ENCODE data around the gene CDH19. TPM values are rescaled to one million over a fixed set of nuclear protein-coding genes. Genes with fewer than 3 reads are reported as not detected.
"Not testable (repeated sequence)": the region's sequence is repeated elsewhere in the genome, so short reads cannot be mapped to it uniquely, and the experiment has no call there.

CDH19 gene
- total and polyA plus RNA-seq, 7 experiments from 2014 or later: not detected

DNA sequence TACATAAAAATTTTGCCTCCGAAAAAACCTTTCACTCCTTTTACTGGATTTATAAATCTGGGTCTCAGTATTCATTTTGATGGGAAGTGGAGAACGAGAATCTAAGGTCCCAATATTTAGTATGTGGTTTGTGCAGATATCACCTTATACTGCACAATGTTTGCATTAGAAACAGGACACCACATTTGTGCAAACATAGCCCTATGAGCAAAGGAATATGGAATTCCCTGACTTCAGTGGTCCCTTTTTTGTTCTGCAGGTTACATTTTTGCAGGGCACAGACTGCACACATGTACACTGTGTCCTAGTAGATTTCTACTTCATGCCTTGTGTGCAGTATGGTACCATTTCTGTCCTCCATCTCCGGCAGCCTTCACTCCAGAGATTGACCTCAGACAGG is 130.0 kb downstream of the CDH19 start:
- DNase-seq (no peak), ATAC-seq (no peak)
- Histone ChIP-seq H3K4me1 (ENCODE audit: control insufficient read depth in 2 of 2, insufficient read depth in 2 of 2, low read length in 2 of 2) (no peaks in the 10 kb centered on the region), H3K4me3 (ENCODE audit: low read length) (no peak overlapping the region), H3K27me3 (ENCODE audit: control insufficient read depth in 2 of 2, insufficient read depth in 2 of 2, low read length in 2 of 2) (no peaks in the 10 kb centered on the region), H3K36me3 (ENCODE audit: control insufficient read depth in 2 of 3, insufficient read depth in 3 of 3, low read length in 3 of 3) (no peaks in the 10 kb centered on the region), H3K9me3 (ENCODE audit: control insufficient read depth in 2 of 3, low read length in 3 of 3) (no peaks in the 10 kb centered on the region), H3K27ac (ENCODE audit: low read depth, low read length) (no peak overlapping the region)
- intact Hi-C loops (cut with micrococcal nuclease): no loop called here
- H3K27me3 Mint-ChIP-seq: no peaks in the 10 kb centered on the region
- H3K27ac Mint-ChIP-seq: no peak overlapping the region
- H3K36me3 Mint-ChIP-seq: no peaks in the 10 kb centered on the region
- ChIA-PET CTCF (no interaction called here), POLR2A (no interaction called here)
- H3K4me3 Mint-ChIP-seq: no peak overlapping the region
- peaks cover 0 to 5% (median under 1%) of the 10 kb centered on the region in 11 donors for H3K9me3 Mint-ChIP-seq
- no peaks in the 10 kb centered on the region for H3K4me1 Mint-ChIP-seq

DNA sequence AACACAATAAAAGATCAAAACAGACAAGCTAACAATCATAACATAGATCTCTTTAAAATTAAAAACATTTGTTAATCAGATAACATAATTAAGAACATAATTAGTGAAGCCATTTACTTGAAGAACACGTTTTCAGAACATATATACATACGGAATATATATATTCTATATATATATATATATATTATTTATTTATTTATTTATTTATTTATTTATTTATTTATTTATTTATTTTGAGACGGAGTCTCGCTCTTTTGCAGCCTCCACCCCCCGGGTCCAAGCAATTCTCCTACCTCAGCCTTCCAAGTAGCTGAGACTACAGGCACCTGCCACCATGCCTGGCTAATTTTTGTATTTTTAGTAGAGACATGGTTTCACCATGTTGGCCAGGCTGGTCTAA is 137.7 kb downstream of the CDH19 start:
- peaks cover 0 to 13% (median 2%) of the 10 kb centered on the region in 11 donors for H3K9me3 Mint-ChIP-seq
- H3K27me3 Mint-ChIP-seq; DNase-seq; POLR2A ChIA-PET; H3K36me3 Mint-ChIP-seq; H3K4me3 ChIP-seq (ENCODE audit: low read length); H3K27me3 ChIP-seq (ENCODE audit: control insufficient read depth in 2 of 2, insufficient read depth in 2 of 2, low read length in 2 of 2); H3K36me3 ChIP-seq (ENCODE audit: control insufficient read depth in 2 of 3, insufficient read depth in 3 of 3, low read length in 3 of 3); H3K9me3 ChIP-seq (ENCODE audit: control insufficient read depth in 2 of 3, low read length in 3 of 3); intact Hi-C loops (cut with micrococcal nuclease); H3K4me3 Mint-ChIP-seq; H3K4me1 Mint-ChIP-seq; ATAC-seq; H3K27ac ChIP-seq (ENCODE audit: low read depth, low read length); CTCF ChIA-PET; H3K4me1 ChIP-seq (ENCODE audit: control insufficient read depth in 2 of 2, insufficient read depth in 2 of 2, low read length in 2 of 2); H3K27ac Mint-ChIP-seq: not testable (repeated sequence)

DNA sequence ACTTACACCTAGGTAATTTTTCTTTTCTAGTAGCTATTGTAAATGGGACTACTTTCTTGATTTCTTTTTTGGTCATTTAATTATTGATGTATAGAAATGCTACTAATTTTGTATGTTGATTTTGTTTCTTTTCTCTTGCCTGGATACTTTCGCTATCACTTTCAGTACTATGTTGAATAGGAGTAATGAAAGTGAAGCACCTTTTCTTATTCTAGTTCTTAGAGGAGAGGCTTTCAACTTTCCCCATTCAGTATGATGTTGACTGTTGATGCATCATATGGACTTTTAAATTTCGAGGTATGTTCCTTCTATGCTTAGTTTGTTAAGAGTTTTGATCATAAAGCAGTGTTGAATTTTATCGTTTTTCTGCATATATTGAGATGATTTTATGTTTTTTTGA is 142.5 kb downstream of the CDH19 start:
- Histone ChIP-seq H3K27ac (ENCODE audit: low read depth, low read length) (no peak overlapping the region), H3K27me3 (ENCODE audit: control insufficient read depth in 2 of 2, insufficient read depth in 2 of 2, low read length in 2 of 2) (no peaks in the 10 kb centered on the region), H3K9me3 (ENCODE audit: control insufficient read depth in 2 of 3, low read length in 3 of 3) (no peaks in the 10 kb centered on the region), H3K4me1 (ENCODE audit: control insufficient read depth in 2 of 2, insufficient read depth in 2 of 2, low read length in 2 of 2) (no peaks in the 10 kb centered on the region), H3K36me3 (ENCODE audit: control insufficient read depth in 2 of 3, insufficient read depth in 3 of 3, low read length in 3 of 3) (no peaks in the 10 kb centered on the region), H3K4me3 (ENCODE audit: low read length) (no peak overlapping the region)
- Mint-ChIP-seq H3K27me3 (no peaks in the 10 kb centered on the region), H3K36me3 (no peaks in the 10 kb centered on the region), H3K27ac (no peak overlapping the region), H3K4me3 (no peak overlapping the region), H3K9me3 (peaks cover 0 to 20% (median 2%) of the 10 kb centered on the region in 11 donors), H3K4me1 (no peaks in the 10 kb centered on the region)
- no peak for DNase-seq
- ATAC-seq: no peak
- intact Hi-C loops (cut with micrococcal nuclease): no loop called here
- CTCF ChIA-PET: no interaction called here
- POLR2A ChIA-PET: no interaction called here

DNA sequence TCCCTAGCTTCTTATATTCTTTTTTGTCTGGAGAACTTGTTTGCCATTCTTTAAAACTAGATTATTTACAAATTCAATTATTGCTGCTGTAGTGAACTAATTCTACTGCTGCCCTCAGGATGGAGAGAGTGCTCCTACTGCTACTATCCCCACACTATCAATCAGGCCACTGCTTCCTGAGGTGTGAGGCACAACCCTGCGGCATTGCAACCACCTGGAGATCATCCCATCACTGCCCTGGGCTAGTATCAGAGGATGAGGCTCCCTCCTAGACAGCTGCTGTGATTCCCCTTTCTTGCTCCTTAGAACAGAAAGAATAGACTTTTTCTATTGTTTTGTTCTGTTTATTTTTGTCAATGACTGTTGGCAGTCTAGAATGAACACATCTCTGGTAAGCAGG is 146.6 kb downstream of the CDH19 start:
- ATAC-seq: no peak
- CTCF ChIA-PET: no interaction called here

More for the DNA sequence above, 146.6 kb downstream of the CDH19 start:
- no peak for DNase-seq
- H3K27me3 Mint-ChIP-seq: no peaks in the 10 kb centered on the region
- no peaks in the 10 kb centered on the region for H3K9me3 ChIP-seq (ENCODE audit: control insufficient read depth in 2 of 3, low read length in 3 of 3)
- H3K36me3 ChIP-seq (ENCODE audit: control insufficient read depth in 2 of 3, insufficient read depth in 3 of 3, low read length in 3 of 3): no peaks in the 10 kb centered on the region
- H3K27ac Mint-ChIP-seq: no peak overlapping the region
- H3K4me1 Mint-ChIP-seq: no peaks in the 10 kb centered on the region
- no peaks in the 10 kb centered on the region for H3K36me3 Mint-ChIP-seq
- no peaks in the 10 kb centered on the region for H3K4me1 ChIP-seq (ENCODE audit: control insufficient read depth in 2 of 2, insufficient read depth in 2 of 2, low read length in 2 of 2)
- POLR2A ChIA-PET: no interaction called here
- H3K27ac ChIP-seq (ENCODE audit: low read depth, low read length): no peak overlapping the region
- no peak overlapping the region for H3K4me3 ChIP-seq (ENCODE audit: low read length)
- H3K9me3 Mint-ChIP-seq: peaks cover 0 to 33% (median 8%) of the 10 kb centered on the region in 11 donors
- intact Hi-C loops (cut with micrococcal nuclease): no loop called here
- no peaks in the 10 kb centered on the region for H3K27me3 ChIP-seq (ENCODE audit: control insufficient read depth in 2 of 2, insufficient read depth in 2 of 2, low read length in 2 of 2)
- H3K4me3 Mint-ChIP-seq: no peak overlapping the region

All from naive thymus-derived CD4-positive, alpha-beta T cell (primary cell).